ENCODE measurements around the gene H3-3A.

H3-3A gene

DNA sequence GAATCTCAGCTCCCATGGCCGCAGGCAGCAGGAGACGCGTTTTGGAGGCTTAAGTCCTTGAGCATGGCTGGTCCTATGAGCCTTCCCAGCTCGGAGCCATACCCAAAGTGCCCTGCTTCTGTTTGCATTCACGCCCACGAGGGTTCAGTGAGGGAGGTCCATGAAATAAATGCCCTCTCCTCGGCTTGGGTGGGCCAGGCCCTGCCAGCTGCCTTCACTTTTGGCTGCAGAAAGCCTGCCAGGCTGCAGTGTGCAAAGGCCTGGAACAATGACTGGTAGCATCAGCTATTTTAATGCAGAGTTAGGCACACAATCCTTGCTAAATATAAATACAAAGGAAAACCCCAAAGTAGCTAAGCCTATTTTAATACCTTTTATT, 49.4 kb downstream of the H3-3A start:
- no peak for DNase-seq

GRCh38 chr1:226112626-226113025, 50.1 kb downstream of the H3-3A start:
- DNase-seq: no peak

- no peak for DNase-seq
Measured at GRCh38 chr1:226116673-226117072, 54.2 kb downstream of the H3-3A start.

DNA sequence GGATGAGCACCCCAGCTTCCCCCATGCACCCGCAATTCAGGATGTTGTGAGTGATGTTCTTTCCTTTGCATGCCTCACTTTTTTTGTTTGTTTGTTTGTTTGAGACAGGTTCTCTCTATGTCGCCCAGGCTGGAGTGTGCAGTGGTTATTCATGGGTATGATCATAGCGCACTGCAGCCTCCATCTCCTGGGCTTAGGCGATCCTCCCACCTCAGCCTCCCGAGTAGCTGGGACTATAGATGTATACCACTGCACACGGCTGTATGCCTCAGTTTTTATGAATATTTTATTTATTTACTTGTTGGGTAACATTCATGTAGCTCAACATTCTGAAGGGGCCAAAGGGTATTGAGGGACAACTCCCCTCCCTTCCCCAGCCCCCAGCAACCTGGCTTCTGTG, 54.8 kb downstream of the H3-3A start:
- DNase-seq: no peak

GRCh38 chr1:226118357-226118756, 55.8 kb downstream of the H3-3A start:
- DNase-seq: no peak

DNA sequence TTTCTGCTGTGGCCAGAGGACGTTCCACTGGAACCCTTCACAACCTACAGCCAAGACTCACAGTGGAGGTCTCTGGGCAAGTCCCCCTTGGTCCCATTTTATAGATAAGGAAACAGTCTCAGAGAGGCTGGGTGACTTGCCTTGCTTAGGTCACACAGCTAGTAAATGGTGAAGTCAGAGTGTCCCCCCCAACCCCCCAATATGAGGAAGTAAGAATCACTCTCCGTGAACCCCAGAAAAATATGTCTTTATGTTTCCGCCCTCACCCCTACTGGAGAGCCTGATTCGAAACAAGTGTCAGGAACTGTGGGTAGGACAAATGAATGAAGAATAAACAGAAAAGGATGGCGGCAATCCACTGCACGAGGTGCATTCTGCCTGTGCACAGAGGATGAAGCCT, 56.7 kb downstream of the H3-3A start:
- DNase-seq: no peak

- no peak for DNase-seq
Measured at GRCh38 chr1:226120398-226120797, 57.9 kb downstream of the H3-3A start.

- no peak for DNase-seq
Measured at GRCh38 chr1:226121049-226121586, 58.6 kb downstream of the H3-3A start.
